ENCODE data around the gene LRRN1.

- TF ChIP-seq CTCF (IDR thresholded peaks at IDR 0.05; ENCODE audit: borderline replicate concordance, extremely low read depth, low read length, poor library complexity, severe bottlenecking), result no peak
- no peak for TF ChIP-seq EZH2 (IDR thresholded peaks at IDR 0.05; ENCODE audit: borderline replicate concordance, low read depth, low read length, severe bottlenecking)
Observed at GRCh38 chr3:3765661-3766060, 33.6 kb upstream of the LRRN1 start.

Data from DND-41 (cell line).